PC-3 (cell line): ENCODE data around the gene CUZD1. TPM values are rescaled to one million over a fixed set of nuclear protein-coding genes. Genes with fewer than 3 reads are reported as not detected.
A peak's percentile ranks its signal among the peaks of the same experiment; 100 is the strongest.

Experiments
- ATAC-seq: fragments of 200-7000 bp; cut with Tn5 transposase; 2 replicates; pipeline ENCODE4 v1.9.1; 2020; ENCODE audit warnings: mild to moderate bottlenecking, moderate library complexity
- BruUV-seq: library from RNA; stranded (reverse); fragments of 400-500 nt; replicated peaks from 2 replicates; lab custom pipeline; 2021; lab: Mats Ljungman, UMichigan
- CTCF ChIA-PET: fragments of 300-600 bp; sonication (Branson Sonifier 250); formaldehyde crosslinking; loops from one replicate; lab custom pipeline; 2022; ENCODE audit warnings: antibody characterized with exemption; lab: Charles Lee
- POLR2A ChIA-PET: fragments of 300-600 bp; sonication (Branson Sonifier 250); formaldehyde crosslinking; loops from one replicate; lab custom pipeline; 2022; ENCODE audit warnings: antibody characterized with exemption; ENCODE audit not compliant: unreplicated experiment; lab: Charles Lee
- DNase-seq: peaks from one replicate; pipeline ENCODE4 v3.0.0-alpha.2; 2015
- H2AFZ ChIP-seq: fragments of 300-600 bp; sonication (generic); 2 replicates; pipeline ENCODE4 v1.6.0; 2016; ENCODE audit warnings: antibody characterized with exemption, low read length
- H3F3A ChIP-seq: fragments of 300-600 bp; sonication (generic); one replicate; pipeline ENCODE4 v1.6.0; 2017; ENCODE audit warnings: antibody characterized with exemption, low read length, control low read depth, mild to moderate bottlenecking; ENCODE audit not compliant: unreplicated experiment
- H3K27ac ChIP-seq: fragments of 300-600 bp; sonication (generic); 2 replicates; pipeline ENCODE4 v1.5.1; 2016; ENCODE audit warnings: mild to moderate bottlenecking, low read length
- H3K27me3 ChIP-seq: fragments of 300-600 bp; sonication (generic); 2 replicates; pipeline ENCODE4 v1.6.1; 2016; ENCODE audit warnings: low read length, mixed read lengths
- H3K36me3 ChIP-seq: fragments of 300-600 bp; sonication (generic); 2 replicates; pipeline ENCODE4 v1.6.1; 2016; ENCODE audit warnings: low read depth, mixed run types, low read length, mixed read lengths
- H3K4me1 ChIP-seq: fragments of 300-600 bp; sonication (generic); 2 replicates; pipeline ENCODE4 v1.5.1; 2016; ENCODE audit warnings: low read length; ENCODE audit not compliant: insufficient read depth
- H3K4me2 ChIP-seq: fragments of 300-600 bp; sonication (generic); 2 replicates; pipeline ENCODE4 v1.6.0; 2016; ENCODE audit warnings: low read length
- H3K4me3 ChIP-seq: fragments of 300-600 bp; sonication (generic); 2 replicates; pipeline ENCODE4 v1.5.1; 2016; ENCODE audit warnings: mild to moderate bottlenecking, low read length, mixed read lengths
- H3K79me2 ChIP-seq: fragments of 300-600 bp; sonication (generic); 2 replicates; pipeline ENCODE4 v1.6.1; 2017; ENCODE audit warnings: low read length, mixed read lengths
- H3K9ac ChIP-seq: fragments of 300-600 bp; sonication (generic); 2 replicates; pipeline ENCODE4 v1.6.0; 2016; ENCODE audit warnings: mild to moderate bottlenecking, low read length
- H3K9me2 ChIP-seq: fragments of 300-600 bp; sonication (generic); replicated peaks from 2 replicates; pipeline ENCODE4 v1.6.1; 2016; ENCODE audit warnings: mixed run types, low read length, mixed read lengths
- H3K9me3 ChIP-seq: fragments of 300-600 bp; sonication (generic); 2 replicates; pipeline ENCODE4 v1.6.1; 2016; ENCODE audit warnings: low read length, mixed read lengths
- H4K20me1 ChIP-seq: fragments of 300-600 bp; sonication (generic); 2 replicates; pipeline ENCODE4 v1.6.1; 2016; ENCODE audit warnings: low read length, mixed read lengths
- EZH2 ChIP-seq: fragments of 300-600 bp; sonication (generic); IDR thresholded peaks from one replicate; pipeline ENCODE4 v1.6.1; 2017; ENCODE audit warnings: antibody characterized with exemption, mild to moderate bottlenecking, low read length; ENCODE audit not compliant: unreplicated experiment
- EZH2phosphoT487 ChIP-seq: fragments of 300-600 bp; sonication (generic); IDR thresholded peaks from 2 replicates; pipeline ENCODE4 v1.6.1; 2018; ENCODE audit warnings: mild to moderate bottlenecking, antibody characterized with exemption, low read length, borderline replicate concordance
- intact Hi-C: fragments of 100-400 bp; cut with micrococcal nuclease; formaldehyde crosslinking; loops from 2 replicates; pipeline ENCODE4 v1.9.0; 2023
- total RNA-seq: library from RNA; depleted of rRNA; stranded (reverse); fragments of >200 nt; gene quantifications from 2 replicates; pipeline ENCODE4 v1.2.3, GENCODE V29; 2014
- TF ChIP-seq, protein P1 (sequence below): fragments of 300-600 bp; sonication (generic); conservative IDR thresholded peaks from 2 replicates; pipeline ENCODE4 v1.5.1; 2017; ENCODE audit warnings: antibody characterized with exemption, low read depth, mild to moderate bottlenecking, low read length

Gene CUZD1
- total RNA-seq, 1 experiment from 2014 or later = 0.36 TPM

GRCh38 chr10:122796796-122797195, 48.9 kb downstream of the CUZD1 start:
- no TSS peak for BruUV-seq
- Histone ChIP-seq H3K4me2 (no peak overlapping the region), H3K9me3 (no peaks in the 10 kb centered on the region), H3K79me2 (no peaks in the 10 kb centered on the region), H3K36me3 (no peaks in the 10 kb centered on the region), H3K27ac (no peak overlapping the region), H2AFZ (no peak overlapping the region), H3K9ac (no peak overlapping the region), H3K9me2 (no peaks in the 10 kb centered on the region), H4K20me1 (no peaks in the 10 kb centered on the region), H3F3A (no peaks in the 10 kb centered on the region), H3K27me3 (peaks cover 11% of the 10 kb centered on the region; the same call in 1 of the 2 replicates), H3K4me1 (no peaks in the 10 kb centered on the region), H3K4me3 (no peak overlapping the region)
- ChIA-PET POLR2A (no interaction called here), CTCF (no interaction called here)
- TF ChIP-seq EZH2phosphoT487 = no peak
- TF ChIP-seq, protein P1, sequence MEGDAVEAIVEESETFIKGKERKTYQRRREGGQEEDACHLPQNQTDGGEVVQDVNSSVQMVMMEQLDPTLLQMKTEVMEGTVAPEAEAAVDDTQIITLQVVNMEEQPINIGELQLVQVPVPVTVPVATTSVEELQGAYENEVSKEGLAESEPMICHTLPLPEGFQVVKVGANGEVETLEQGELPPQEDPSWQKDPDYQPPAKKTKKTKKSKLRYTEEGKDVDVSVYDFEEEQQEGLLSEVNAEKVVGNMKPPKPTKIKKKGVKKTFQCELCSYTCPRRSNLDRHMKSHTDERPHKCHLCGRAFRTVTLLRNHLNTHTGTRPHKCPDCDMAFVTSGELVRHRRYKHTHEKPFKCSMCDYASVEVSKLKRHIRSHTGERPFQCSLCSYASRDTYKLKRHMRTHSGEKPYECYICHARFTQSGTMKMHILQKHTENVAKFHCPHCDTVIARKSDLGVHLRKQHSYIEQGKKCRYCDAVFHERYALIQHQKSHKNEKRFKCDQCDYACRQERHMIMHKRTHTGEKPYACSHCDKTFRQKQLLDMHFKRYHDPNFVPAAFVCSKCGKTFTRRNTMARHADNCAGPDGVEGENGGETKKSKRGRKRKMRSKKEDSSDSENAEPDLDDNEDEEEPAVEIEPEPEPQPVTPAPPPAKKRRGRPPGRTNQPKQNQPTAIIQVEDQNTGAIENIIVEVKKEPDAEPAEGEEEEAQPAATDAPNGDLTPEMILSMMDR = no peak
- TF ChIP-seq EZH2 = no peak
- intact Hi-C loops = no loop called here
- DNase-seq = no peak
- ATAC-seq = no peak

- BruUV-seq = no TSS peak
- DNase-seq (no peak), ATAC-seq (no peak)
- H3K9me3 ChIP-seq = no peaks in the 10 kb centered on the region
- CTCF ChIA-PET = no interaction called here
- no peak overlapping the region for H3K9ac ChIP-seq
- H4K20me1 ChIP-seq = no peaks in the 10 kb centered on the region
- POLR2A ChIA-PET = no interaction called here
- no peaks in the 10 kb centered on the region for H3F3A ChIP-seq
- H3K27ac ChIP-seq = no peak overlapping the region
- H3K79me2 ChIP-seq = no peaks in the 10 kb centered on the region
- no peak overlapping the region for H3K4me3 ChIP-seq
- intact Hi-C loops = no loop called here
- peaks cover 11% of the 10 kb centered on the region; the same call in 1 of the 2 replicates for H3K27me3 ChIP-seq
- no peak overlapping the region for H3K4me2 ChIP-seq
- H3K9me2 ChIP-seq = no peaks in the 10 kb centered on the region
- TF ChIP-seq, protein P1 = no peak
- no peak for TF ChIP-seq EZH2
- H2AFZ ChIP-seq = no peak overlapping the region
- no peaks in the 10 kb centered on the region for H3K36me3 ChIP-seq
- H3K4me1 ChIP-seq = no peaks in the 10 kb centered on the region
Measured at GRCh38 chr10:122795924-122796323, 49.7 kb downstream of the CUZD1 start.

GRCh38 chr10:122786269-122786668, 59.4 kb downstream of the CUZD1 start:
- intact Hi-C loops = no loop called here
- Histone ChIP-seq H3K27me3 (no peaks in the 10 kb centered on the region), H3K9ac (no peak overlapping the region), H2AFZ (no peak overlapping the region), H3K79me2 (no peaks in the 10 kb centered on the region), H3K9me3 (no peaks in the 10 kb centered on the region), H3K9me2 (no peaks in the 10 kb centered on the region), H3K36me3 (no peaks in the 10 kb centered on the region), H3F3A (no peaks in the 10 kb centered on the region), H3K27ac (no peak overlapping the region), H3K4me3 (no peak overlapping the region), H4K20me1 (no peaks in the 10 kb centered on the region), H3K4me1 (no peaks in the 10 kb centered on the region), H3K4me2 (no peak overlapping the region)
- ATAC-seq (no peak), DNase-seq (peak; percentile 32)
- POLR2A ChIA-PET = no interaction called here
- TF ChIP-seq EZH2phosphoT487 (no peak), EZH2 (no peak)
- TF ChIP-seq, protein P1 = no peak
- BruUV-seq = no TSS peak
- CTCF ChIA-PET = no interaction called here
